Stimulated activated CD4-positive, alpha-beta T cell treated with anti-CD3 and anti-CD28 coated beads, TNF-alpha, amount 100 ng/mL, for 4 hours (primary cell): ENCODE data around the gene CRAMP1.

ENCODE experiments used
- DNase-seq, 3 experiments: peaks; one replicate each; pipeline ENCODE4 v3.0.0-alpha.2; 2020; ENCODE audit warnings: low read depth in 3 of 3

CRAMP1 gene

DNA sequence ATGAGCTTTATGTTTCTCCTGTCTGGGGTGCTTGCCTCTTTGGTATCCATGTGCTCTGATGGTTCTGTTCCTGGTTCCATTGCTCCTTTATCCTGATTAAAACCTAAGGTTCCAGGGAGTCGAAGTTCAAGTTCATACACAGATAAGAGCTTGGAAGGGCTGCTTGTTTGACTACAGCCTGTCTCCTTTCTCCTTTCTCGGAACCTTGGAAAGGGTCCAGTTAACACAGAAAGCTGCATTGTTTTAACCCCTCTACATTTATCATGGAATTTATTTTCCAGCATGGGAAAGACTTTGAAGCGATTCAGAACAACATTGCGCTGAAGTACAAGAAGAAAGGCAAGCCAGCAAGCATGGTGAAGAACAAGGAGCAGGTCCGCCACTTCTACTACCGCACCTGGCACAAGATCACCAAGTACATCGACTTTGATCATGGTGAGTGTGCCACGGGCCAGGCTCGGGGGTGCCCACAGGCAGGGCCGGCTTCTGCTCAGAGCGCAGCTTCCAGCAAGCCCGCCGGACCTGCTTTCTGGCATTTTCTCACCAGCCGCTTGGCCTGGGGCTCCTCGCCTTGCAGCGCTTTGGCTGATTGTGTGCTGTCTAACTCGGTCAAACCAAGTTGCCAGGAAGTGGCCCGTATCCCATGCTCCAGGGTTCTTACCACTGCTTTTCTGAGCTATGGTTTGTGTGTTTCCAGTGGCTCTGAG lies 19.9 kb downstream of the CRAMP1 start:
- no peak for DNase-seq

DNA sequence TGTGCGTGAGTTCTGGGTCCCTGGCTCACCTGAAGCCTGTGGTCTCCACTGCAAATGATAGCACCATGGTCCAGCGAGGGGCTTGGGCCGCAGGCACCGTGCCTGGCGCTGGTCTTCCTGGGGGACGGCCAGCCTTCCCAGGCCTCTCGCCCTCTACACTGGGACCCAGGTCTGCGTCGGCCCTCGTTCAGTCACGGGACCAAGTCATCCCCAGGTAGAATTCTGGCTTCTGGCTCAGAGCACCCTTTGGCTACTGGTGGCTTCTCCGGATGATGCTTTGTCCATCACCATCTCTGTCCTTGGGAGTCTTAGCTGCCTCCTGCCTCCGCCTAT lies 20.4 kb downstream of the CRAMP1 start:
- no peak for DNase-seq

- no peak for DNase-seq
Measured at GRCh38 chr16:1633310-1633709, 21.1 kb downstream of the CRAMP1 start.

DNA sequence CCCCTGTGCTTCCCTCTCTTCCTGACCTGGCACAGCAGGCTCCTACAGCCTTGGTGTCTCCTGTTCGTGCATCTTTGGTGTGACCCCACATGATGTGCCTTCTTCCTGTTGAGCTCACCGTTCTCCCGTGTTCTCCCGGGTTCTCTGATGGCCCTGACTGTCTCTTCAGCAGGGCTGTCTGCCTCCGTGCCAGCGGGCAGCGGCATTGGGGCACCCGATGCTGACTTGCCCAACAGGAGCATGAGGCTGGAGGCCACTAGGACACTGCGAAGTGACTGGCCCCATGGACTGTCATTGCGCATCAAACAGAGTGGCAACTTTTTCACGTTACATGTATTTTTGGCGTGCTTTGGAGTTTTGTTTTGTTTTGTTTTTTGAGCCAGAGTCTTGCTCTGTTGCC lies 22.4 kb downstream of the CRAMP1 start:
- no peak for DNase-seq

GRCh38 chr16:1635070-1635469 lies 22.9 kb downstream of the CRAMP1 start:
- no peak for DNase-seq

GRCh38 chr16:1637526-1637925 lies 25.4 kb downstream of the CRAMP1 start:
- DNase-seq, result no peak

DNA sequence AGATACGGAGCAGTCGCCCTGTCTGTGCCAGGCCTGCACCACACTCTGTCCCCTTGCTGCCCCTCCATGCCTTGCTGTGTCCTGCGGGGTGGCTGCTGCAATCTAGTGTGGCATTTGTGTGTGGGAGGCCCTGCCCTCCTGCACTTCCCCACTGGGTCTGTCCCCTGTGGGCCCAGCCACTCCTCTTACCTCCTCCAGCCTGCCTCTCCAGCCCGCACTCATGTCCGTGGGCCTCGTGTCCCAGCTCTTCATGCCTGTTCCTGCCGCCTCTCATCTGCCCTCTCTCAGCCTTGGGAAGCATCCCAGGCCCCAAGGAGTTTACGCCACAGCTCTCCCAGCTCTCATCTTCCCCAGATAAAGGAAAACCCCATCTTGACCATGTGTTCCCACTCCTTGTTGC lies 26.6 kb downstream of the CRAMP1 start:
- DNase-seq, result no peak

- no peak for DNase-seq
Measured at GRCh38 chr16:1639282-1639681, 27.1 kb downstream of the CRAMP1 start.

DNA sequence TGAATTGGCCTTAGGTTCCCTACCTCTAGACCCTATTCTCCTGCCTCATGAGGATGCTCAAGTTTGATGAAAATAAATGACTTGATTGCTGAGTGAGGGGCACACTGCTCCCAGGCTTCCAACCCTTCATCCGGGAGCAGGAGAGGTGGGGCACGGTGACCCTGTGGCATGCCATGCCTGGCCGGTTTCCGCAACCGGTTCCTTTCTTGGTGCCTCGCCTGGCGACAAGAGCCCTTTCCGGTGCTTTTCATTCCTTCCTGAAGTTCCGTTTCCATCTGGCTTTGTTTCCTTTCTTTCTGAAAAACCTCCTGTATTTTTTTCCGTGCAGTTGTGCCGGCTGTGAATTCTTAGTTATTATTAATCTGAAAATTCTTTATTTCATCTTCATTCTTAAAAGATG lies 27.7 kb downstream of the CRAMP1 start:
- DNase-seq, result no peak

- no peak for DNase-seq
Measured at GRCh38 chr16:1640261-1640941, 28.2 kb downstream of the CRAMP1 start.

- no peak for DNase-seq
Measured at GRCh38 chr16:1641261-1641660, 29.1 kb downstream of the CRAMP1 start.

DNA sequence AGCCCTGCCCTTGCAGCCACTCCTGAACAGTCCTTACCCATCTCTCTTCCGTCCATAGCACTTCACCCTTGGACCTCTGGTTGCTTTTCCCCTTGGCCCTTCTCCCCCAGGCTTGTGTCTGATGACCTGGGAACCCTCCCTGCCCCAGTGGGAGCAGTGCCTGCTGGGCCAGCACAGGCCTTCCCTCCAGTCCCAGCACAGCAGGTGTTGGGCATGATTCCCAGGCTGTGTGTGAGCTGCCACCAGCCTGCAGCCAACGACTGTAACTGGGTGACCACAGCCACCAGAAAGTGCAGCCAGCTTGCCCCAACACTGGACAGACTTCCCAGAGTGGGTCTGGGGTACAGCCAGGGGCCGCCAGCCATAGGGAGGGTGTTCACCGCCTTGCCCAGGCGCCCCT lies 30.0 kb downstream of the CRAMP1 start:
- no peak for DNase-seq

DNA sequence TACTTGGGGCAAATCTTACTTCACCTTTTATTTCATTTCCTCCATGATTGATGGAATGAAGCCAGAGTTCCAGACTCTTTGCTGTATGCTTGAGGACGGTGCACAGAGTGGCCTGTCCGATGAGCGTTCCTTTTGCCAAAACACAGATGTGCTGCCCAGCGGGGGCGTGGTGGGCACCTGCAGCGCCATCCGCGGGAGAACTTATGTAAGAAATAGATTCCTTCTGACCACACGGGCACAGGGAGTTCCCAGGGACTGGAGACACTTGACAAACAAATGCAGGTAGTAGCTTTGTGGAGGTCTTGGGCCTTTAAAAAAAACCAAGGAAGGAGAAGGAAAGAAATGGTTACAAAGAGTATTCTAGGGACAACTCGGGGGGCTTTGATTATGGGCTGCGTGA lies 30.6 kb downstream of the CRAMP1 start:
- DNase-seq, result no peak

DNA sequence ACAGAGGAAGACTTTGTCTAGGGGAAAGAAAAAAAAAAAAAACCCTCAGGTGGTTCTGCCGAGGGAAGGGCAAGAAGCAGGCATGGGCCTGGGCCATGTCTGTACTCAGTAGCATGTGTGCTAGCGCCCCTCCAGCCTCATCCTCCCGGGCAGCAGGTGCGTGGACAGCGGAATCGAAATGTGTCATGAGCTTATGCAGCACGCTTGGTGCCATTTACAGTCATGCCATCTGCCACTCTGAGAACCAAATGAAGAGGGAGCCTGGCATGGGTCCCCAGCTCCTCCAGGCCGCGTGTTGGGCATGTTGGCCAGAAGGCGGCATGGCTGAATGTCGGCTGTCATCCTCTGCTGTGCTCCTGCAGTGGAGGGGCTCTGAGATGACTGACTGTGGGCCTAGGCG lies 31.4 kb downstream of the CRAMP1 start:
- no peak for DNase-seq

DNA sequence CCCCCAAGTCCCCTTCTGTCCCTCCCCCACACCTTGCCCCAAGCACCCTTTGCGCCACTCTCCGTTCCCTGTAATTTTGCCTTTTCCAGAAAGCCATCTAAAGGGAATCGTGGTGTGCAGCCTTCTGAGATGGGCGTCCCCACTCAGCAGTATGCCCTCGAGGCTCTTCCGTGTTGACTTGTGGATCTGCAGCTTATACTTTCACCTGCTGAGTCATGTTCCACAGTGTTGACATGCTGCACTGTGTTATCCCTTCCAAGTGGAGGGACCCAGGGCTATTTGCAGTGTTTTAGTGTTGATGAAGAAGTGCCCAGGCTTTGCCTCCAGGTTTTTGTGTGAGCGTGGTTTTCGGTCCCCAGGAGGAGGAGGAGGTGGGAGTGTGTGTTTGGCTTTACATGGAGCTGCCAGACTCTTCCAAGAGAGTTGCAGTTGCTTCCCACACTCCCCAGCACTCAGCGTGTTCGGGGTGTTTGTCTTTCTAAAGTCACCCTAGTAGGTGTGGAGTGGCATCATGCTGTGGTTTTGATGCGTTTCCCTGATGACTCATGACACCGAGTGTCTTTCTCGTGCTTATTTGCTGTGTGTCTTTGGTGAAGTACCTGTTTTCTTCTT lies 33.9 kb downstream of the CRAMP1 start:
- DNase-seq, result peak in 2 of 3 experiments; percentile 16 to 22

- DNase-seq, result no peak
Measured at GRCh38 chr16:1647856-1648255, 35.7 kb downstream of the CRAMP1 start.

- DNase-seq, result no peak
Measured at GRCh38 chr16:1650131-1650530, 38.0 kb downstream of the CRAMP1 start.

DNA sequence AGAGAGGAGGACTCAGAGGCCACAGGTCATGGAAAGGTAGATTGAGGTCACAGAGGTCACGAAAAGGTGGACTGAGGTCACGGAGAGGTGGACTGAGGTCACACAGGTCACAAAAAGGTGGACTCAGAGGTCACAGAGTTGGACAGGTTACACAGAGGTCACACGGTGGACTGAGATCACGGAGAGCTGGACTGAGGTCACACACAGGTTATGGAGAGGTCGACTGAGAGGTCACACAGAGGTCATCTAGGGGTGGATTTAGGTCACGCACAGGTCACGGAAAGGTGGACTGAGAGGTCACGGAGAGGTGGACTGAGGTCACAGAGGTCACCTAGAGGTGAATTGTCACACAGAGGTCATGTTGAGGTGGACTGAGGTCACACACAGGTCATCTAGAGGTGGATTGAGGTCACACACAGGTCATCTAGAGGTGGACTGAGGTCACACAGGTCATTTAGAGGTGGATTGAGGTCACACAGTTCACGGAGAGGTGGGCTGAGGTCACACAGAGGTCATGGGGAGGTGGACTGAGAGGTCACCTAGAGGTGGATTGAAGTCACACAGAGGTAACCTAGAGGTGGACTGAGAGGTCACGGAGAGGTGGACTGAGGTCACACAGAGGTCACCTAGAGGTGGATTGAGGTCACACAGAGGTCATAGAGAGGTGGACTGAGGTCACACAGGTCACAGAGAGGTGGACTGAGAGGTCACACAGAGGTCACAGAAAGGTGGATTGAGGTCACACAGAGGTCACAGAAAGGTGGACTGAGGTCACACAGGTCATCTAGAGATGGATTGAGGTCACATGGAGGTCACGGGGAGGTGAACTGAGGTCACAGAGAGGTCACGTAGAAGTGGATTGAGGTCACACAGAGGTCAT lies 39.2 kb downstream of the CRAMP1 start:
- no peak for DNase-seq

- DNase-seq, result no peak
Measured at GRCh38 chr16:1651974-1652312, 39.8 kb downstream of the CRAMP1 start.

DNA sequence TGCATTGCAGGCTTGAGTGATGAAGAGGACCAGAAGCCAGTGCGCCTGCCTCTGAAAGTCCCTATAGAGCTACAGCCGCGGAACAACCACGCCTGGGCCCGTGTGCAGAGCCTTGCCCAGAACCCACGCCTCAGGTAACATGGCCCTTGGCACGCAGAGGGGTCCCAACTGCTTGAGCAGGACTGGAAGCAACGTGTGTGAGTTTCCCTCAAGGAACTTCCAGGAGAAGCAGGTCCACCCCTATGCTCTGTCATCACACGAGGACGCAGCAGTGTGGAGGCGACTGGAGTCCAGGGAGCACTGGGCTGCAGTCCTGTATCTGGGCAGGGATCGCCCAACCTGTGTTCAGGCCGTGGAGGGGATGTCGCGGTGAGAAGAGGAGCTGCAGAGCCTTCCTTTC lies 40.9 kb downstream of the CRAMP1 start:
- DNase-seq, result no peak

- no peak for DNase-seq
Measured at GRCh38 chr16:1654505-1655268, 42.5 kb downstream of the CRAMP1 start.
